H1 (cell line): Measurements from ENCODE around the gene NMRAL1. TPM values are rescaled to one million over a fixed set of nuclear protein-coding genes. Genes with fewer than 3 reads are reported as not detected.

ENCODE experiments used
- HDAC2 ChIP-seq, 2 experiments: fragments of 300-600 bp in 1 of 2; sonication (generic) in 1 of 2; IDR thresholded peaks; 2 replicates each; pipeline ENCODE4 v1.6.1; 2011 to 2012; ENCODE audit warnings: low read depth in 2 of 2, low read length in 2 of 2, mild to moderate bottlenecking in 2 of 2, moderate library complexity in 2 of 2, borderline replicate concordance in 1 of 2, inconsistent platforms in 1 of 2
- polyA plus RNA-seq, 7 experiments: library from polyadenylated mRNA; depleted of rRNA in 3 of 7; stranded (reverse) in 5 of 7; unstranded in 2 of 7; fragments of >200 nt in 5 of 7; fragments of 200-250 nt in 2 of 7; gene quantifications; 1 replicate in 5 of 7; 2 replicates in 1 of 7; 4 replicates in 1 of 7; pipeline versions ENCODE4 v1.2.1 to v1.2.3, GENCODE V29; 2011 to 2013; ENCODE audit warnings: missing spikeins in 2 of 7, mixed read lengths in 2 of 7
- total RNA-seq: library from RNA; stranded (reverse); fragmentation: NEBNext Ultra II Directional; extraction: Animal tissue kit (Norgen Biotek cat#: 25700); gene quantifications from 2 replicates; pipeline ENCODE4 v1.2.1, GENCODE V29; 2021

The NMRAL1 gene
- total and polyA plus RNA-seq, 2 of the 8 experiments (the other 6 are each of a cell fraction or from before 2014, with no cell fraction given) = 66.8 to 143 TPM

DNA sequence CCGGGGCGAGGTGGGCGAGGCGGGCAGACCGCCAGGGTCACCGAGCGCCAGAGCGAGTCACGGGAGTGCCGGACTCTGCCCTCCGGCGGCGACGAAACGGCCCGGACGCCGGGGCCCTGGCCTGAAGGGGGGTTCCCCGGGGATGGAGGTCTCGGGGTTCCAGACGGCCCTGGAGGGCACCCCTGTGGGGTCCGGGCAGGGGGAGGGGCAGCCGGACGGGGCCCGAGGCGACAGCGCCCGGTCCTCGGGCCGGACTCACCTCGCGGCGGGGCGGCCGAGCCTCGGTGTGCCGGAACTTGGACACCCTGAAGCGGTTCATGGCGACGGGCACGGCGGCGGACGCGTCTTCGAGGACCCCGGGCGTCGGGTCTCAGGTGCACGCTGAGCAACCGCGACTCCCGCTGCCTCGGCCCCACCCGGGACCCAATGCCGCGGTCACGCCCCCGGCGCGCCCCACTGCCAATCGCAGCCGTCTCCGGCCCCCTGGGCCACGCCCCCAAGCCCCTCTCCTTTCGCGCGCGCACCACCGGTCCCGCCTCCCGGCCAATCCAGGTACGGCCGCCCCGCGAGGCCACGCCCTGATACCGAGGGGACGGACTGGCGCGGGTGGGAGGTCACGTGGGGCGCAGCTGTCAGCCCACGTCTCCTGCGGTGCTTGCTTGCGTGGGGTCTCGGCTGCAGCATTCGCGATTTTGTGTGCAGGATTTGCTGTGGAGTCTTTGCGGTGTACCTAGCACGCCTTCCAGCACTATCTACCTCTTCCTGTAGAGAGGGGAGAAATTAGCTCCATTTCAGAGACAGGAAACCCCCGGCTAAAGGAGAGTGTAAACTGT lies 58.0 kb downstream of the NMRAL1 start, which contains the start of gene CORO7 (continued):
- TF ChIP-seq HDAC2 (IDR thresholded peaks at IDR 0.05; ENCODE audit: borderline replicate concordance in 1 of 2, low read depth in 2 of 2, low read length in 2 of 2) = peak in 1 of 2 experiments; percentile 78; a peak in 1 of 4 replicates
